GM12873 (cell line): ENCODE measurements around the gene HTRA3.

Experiments used
- CTCF ChIP-seq: IDR thresholded peaks from 2 replicates; pipeline ENCODE4 v1.5.1; 2012; ENCODE audit warnings: low read depth, mild to moderate bottlenecking, moderate library complexity, low read length, control low read depth; ENCODE audit not compliant: insufficient read depth; ENCODE audit errors: missing control alignments

HTRA3 gene

GRCh38 chr4:8265171-8265929 is 4.2 kb upstream of the HTRA3 start:
- TF ChIP-seq CTCF, result no peak

- TF ChIP-seq CTCF, result no peak
Measured at GRCh38 chr4:8266088-8266487, 3.5 kb upstream of the HTRA3 start.

- TF ChIP-seq CTCF, result no peak
Measured at GRCh38 chr4:8266508-8266907, 3.0 kb upstream of the HTRA3 start.

- peak; percentile 68 for TF ChIP-seq CTCF
Measured at GRCh38 chr4:8267077-8267476, 2.5 kb upstream of the HTRA3 start.

GRCh38 chr4:8268211-8268610 is 1.3 kb upstream of the HTRA3 start:
- TF ChIP-seq CTCF, result no peak

GRCh38 chr4:8268901-8269534 is 536 bp upstream of the HTRA3 start:
- no peak for TF ChIP-seq CTCF

GRCh38 chr4:8270418-8270771 is 841 bp downstream of the HTRA3 start:
- no peak for TF ChIP-seq CTCF
